GM19043 (cell line): ENCODE results near the gene ROPN1.
"Not testable (repeated sequence)": the region's sequence is repeated elsewhere in the genome, so short reads cannot be mapped to it uniquely, and the experiment has no call there.

Experiments used
- ATAC-seq: cut with Tn5 transposase; IDR thresholded peaks from one replicate; pipeline ENCODE4 v1.9.1; 2021; ENCODE audit warnings: low read depth; ENCODE audit not compliant: unreplicated experiment

The ROPN1 gene

DNA sequence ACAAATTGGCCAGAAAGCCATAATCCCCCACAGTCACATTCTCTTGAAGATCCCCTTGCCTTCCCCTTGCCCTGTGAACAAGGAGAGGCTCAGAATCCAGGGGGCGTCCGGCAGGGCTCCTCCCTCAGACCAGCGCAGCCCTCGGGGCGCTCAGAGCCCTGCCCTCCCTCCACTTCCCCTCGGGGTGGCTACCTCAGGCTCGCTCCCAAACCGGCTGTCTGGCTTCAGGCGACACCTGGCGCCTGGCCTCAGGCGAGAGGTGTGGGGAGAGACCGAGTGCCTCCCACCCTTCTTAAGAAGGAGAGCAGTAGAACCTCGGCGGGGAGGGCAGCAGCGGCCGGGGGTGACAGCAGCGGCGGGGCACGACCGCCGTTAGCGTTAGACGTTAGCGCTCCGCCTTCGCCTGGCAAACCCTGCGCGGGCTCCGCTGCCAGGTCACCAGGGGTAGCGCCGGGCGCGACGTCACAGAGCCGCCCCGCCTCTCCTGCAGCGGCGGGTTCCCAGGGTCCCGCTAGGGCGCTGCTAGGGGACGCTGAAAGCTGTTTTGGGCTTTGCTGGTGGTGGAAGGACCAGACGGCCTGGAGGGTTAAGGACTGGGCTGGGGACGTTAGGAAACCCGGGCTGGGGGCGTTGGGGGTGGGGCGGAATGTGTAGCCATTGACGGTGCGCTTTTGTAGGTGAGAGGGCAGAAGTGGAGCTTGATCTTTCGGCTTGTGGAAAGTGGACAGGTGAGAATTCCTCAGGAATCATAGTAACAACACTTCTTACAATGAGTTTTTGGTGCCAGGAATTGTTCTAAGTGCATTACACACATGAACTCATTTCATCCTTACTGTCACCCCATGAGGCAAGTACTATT, at the start of gene ROPN1:
TSS of gene ROPN1 (minus strand) at position 395 of the 859 bp plus-strand sequence. CDS start 11,643 bp downstream, outside the sequence.
- ATAC-seq, result not testable (repeated sequence)

DNA sequence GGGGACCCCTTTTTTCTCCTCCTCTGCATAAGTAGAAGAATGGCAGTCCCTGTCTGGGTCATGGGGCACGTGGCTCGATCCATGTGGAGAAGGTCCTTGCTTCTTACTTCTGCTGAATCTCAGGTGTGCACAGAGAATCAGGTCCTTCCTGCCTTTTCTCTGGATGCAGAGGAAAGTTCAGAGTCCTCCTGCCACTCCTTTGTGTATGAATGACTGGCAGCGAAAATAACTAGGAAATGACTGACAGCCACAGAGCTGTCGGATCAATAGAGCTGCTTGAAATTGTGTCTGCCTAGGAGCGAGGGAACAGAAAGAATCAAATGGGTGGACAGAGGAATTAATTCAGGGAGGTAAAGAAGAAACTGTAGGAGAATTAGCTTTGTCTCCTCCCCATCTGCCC, 49.6 kb upstream of the ROPN1 start:
- ATAC-seq, result no peak

DNA sequence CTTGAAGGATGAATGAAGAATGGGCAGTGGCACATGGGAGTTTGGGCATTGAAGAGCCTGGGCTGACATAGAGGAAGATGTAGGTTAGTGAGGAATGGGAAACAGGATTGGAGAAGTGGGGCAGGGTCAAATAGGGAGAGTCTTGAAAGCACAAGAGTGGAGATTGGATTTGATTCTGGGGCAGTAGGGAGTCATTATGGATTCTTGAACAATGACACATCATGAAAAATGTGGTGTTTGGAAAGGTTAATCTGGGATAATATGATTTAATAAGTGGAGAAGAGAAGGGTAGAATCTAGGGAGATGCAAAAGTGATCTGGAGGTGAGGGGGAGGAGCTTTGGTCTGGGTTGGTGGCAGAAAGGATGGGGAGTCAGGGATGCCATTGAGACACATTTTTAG, 45.4 kb upstream of the ROPN1 start:
- ATAC-seq, result no peak

DNA sequence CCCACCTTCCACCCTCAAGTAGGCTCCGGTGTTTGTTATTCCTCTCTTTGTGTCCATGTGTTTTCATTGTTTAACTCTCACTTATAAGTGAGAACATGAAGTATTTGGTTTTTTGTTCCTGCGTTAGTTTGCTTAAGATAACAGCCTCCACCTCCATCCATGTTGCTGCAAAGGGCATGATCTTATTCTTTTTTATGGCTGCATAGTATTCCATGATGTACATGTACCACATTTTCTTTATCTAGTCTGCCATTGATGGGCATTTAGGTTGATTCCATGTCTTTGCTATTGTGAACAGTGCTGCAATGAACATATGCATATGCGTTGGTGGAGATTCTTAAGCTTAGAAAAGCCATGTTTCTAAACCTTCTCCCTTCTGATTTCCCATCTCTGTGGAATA, 44.3 kb upstream of the ROPN1 start:
- ATAC-seq, result not testable (repeated sequence)

DNA sequence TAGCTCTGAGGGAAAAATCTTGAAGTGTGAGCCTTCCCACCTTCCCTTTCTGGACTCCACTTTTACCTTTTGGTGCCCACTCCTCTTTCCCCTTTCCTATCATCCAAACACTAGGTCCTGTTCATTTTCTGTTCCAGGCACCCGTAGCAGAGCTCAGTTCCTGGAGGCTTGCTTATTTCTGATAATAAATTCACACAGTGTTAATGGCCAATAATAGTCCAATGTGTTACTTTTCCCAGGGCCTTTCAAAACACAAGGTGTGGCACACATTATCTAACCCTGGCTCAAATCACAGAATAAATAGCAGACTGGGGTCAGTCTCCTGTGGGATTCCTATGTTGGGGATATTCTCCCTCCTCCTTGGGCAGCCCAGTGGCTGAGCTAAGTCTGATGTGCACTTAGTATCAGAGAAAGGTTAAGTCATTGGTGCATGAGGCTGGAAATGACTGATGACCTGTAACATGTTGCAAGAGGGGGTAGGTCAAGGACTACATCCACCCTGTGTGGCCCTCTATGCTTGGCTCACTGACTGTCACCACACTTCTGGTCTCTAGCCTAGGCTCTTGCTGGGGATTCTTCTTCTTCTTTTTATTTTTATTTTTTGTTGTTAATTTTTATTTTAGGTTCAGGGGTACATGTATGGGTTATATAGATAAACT, 43.7 kb upstream of the ROPN1 start:
- no peak for ATAC-seq

DNA sequence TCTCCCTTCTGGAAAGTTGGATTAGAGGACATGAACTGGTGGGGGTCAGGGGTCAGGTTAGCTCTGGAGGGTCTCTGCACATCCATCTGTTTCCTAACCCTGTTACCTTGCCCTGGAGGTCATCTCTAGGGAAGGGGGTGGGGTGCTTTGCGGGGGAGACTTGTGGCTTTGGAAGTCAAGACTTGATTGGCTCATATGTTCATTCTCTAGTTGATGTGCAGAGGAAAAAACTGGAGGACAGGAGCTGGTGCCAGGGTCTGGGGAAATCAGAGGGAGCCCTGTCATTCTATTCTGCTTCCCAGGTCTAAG, 42.9 kb upstream of the ROPN1 start:
- no peak for ATAC-seq

DNA sequence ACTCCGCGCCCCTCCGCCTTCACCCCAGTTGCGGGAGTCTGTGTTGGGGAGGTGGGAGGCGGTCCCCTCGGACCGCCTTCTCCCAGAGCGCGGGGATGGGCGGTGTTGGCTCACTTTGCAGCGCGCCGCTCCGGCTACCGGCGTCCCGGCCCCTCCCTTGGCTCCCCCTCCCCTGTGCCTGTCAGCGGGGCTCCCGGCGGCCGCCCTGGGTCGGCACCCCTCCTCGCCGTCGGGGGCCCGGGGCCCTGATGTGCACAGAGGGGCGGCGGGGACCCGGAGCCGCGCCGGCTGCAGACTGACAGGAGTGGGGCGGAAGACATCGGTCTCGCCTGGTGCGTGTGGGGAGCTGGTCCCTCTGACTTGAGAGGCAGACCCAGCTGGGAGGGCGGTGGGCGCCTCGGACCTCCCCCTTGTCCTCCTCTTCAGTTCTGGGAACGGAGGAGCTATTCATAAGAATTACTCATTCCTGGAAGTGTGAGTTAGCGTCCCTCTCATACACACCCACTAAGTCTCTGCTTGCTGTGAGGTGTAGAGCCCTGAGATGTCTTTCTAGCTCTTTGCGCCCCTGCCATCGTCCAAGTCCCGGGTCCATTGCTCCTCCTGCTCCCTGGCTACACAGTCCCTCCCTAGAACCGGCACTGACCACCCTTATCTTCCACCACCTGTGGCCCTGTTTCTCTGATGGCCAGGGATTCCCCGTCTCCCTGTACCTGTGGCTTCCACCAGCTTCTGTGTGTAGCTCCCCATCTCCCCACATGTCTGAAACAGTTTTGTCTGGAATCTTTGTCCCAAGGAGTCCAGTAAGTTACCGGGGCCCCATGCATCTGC, 42.3 kb upstream of the ROPN1 start:
- ATAC-seq, result no peak

DNA sequence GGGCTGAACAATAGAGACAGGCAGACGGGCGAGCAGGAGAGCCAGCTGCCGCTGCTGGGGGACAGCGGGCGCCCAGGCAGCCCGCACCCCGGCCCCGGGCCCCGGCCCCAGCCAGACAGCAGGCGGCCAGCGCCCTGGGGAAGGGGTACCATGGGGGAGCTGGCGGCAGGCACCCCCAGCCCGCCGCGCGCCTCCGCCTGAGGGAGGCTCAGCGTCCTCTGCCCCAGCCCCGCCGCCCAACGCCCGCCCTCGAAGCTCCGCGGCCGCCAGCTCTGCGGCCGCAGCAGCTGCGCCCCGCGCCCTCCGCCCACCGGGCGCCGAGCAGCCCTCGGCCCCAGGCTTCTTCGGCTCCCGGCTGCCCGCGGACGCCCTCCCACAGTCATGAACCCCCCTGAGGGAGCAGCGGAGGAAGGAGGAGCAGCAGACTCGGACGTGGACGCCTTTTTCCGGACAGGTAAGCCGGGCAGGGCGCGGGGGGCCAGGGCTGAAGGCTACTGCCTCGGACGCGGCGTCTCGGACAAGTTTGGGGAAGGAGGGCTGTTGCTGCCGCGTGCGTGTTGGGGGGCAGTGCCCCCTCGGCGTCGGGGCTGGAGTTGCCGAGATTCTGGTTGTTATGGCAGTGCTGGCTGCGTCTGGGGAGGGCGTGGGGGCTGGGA, 41.6 kb upstream of the ROPN1 start, which contains the start of gene KALRN:
TSS of gene KALRN (plus strand) at position 10 of the 656 bp plus-strand sequence.
- peak; percentile 21 for ATAC-seq

DNA sequence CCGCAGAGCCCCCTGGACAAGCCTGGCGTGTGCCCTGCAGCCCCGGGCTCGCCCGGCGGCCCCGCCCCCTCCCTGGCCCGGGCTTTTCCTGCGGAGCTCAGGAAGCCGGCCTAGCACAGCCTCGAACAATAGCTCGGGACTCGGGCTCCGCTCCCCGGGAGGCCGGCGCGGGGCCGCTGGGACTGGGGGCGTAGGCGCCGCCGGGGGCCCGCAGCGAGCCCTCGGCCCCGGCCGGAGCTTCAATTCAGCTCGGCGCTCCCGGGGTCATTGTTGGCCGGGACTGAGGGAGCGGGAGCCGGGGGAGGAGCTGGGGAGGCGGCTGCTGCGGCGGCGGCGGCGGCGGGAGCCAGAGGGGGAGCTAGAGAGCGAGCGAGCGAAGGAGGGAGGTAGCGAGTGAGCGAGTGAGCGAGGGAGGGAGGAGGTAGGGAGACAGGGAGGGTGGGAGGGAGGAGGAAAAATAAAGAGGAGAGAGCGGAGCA, 41.0 kb upstream of the ROPN1 start:
- ATAC-seq, result peak; percentile 91

DNA sequence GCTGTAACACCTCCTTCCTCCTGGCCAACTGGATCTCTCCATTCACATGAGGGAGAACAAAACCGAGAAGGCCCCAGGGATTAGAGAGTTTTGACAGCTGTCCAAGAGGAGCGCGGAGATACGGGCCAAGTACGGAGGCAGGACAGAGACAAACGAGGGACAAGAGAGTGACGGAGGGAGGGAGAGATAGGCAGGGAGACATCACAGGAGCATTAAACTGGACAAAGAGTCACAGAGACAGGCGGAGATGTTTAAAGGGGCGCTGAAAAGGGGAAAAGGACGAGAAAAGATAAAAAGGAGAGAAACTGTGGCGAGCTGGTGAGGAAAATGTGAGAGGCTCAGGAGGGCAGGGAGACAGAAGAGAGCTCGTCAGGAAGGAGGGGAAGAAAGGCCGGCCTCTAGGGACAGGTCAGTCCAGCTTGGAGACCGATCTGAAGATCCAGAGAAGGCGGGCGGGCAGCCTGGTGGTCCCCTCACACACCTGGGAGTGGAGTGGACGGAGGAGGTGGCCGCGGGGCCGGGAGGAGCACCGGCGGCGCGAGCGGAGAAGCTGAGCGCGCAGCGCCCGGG, 40.5 kb upstream of the ROPN1 start:
- ATAC-seq, result no peak

DNA sequence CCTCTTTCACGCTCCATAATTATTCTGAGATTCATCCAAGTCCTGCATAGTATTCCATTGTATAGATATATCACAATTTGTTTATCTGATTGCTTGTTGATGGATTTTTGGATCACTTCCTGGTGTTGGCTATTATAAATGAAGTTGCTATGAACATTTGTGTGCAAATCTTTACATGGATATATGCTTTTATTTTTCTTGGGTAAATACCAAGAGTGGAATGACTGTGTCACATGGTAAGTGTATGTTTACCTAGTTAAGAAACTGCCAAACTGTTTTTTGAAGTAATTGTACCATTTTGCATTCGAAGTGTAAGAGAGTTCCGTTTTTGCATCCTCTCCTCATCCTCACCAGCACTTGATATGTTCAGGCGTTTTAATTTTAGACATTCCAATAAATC, 34.6 kb upstream of the ROPN1 start:
- ATAC-seq, result no peak

DNA sequence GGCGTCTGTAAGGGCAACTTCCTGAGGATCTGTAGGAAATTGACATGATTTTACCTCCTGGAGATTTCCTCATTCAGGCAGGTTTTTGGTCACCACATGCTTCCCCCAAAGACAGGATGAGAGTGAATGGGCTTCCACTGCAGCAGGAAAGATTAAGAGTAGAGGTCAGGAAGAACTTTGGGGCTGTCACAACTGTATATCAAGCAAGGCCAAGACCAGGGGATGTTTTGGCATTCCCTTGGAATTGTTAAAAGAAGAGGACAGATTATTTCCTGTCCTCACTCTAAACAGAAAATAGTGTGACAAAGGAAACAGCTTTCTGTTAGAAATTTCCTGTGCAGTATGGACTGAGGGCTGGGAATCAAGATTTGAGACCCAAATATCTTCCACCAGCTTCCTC, 31.6 kb upstream of the ROPN1 start:
- ATAC-seq, result not testable (repeated sequence)

DNA sequence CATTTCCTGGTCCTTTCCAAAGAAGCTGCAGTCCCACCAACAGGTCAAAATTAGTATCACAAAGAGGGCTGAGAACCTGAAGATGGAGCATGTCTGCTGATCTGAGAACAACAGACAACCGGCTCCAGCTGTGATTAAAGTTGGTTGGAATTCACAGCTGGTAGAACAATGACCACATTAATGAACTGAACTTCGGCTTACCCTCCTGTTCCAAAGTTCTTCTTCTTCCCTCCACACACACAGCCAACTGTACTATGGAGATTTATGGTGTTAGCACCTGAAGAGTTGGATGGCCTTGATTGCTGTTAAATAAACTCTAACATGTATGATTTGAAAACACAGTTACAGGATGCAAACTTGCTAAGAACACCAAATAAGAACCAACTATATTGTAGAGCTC, 27.4 kb upstream of the ROPN1 start:
- ATAC-seq, result no peak

DNA sequence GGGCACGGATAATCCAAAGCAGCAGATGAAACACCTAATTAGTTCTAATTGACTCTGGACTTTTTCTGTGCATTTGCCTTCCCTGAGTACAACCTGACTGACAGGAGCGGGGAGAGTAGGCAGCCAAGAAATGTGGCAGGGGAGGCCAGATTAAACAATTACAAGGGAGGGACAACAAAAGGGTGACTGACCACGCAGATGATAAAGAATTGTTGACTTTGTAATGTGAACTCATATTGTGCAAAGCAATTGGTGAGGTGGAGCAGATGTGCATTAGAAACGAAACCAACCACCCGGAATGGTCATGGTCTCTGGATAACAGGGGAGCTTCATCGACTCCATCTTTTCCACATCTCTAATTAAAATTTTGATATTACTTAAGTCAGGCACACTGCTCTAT, 25.6 kb upstream of the ROPN1 start:
- ATAC-seq, result not testable (repeated sequence)

DNA sequence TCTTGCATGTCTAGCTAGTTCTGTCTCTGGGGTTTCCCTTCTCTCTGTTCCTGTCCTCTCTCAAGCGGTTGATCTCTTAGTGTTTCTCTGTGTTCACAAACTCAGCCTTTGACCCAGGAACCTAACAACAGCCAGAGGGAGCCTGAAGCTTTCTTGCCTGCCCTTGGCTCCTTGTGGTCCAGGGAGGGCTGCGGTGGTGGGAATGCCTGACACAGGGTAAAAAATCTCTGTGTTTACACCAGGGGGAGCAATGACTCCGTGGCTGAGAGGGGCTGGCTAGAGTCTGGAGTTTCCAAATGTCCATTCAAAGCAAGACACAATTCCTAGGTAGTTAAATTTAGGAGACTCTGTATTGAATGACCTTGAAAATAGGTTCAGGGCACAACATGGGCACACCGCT, 24.6 kb upstream of the ROPN1 start:
- ATAC-seq, result not testable (repeated sequence)

DNA sequence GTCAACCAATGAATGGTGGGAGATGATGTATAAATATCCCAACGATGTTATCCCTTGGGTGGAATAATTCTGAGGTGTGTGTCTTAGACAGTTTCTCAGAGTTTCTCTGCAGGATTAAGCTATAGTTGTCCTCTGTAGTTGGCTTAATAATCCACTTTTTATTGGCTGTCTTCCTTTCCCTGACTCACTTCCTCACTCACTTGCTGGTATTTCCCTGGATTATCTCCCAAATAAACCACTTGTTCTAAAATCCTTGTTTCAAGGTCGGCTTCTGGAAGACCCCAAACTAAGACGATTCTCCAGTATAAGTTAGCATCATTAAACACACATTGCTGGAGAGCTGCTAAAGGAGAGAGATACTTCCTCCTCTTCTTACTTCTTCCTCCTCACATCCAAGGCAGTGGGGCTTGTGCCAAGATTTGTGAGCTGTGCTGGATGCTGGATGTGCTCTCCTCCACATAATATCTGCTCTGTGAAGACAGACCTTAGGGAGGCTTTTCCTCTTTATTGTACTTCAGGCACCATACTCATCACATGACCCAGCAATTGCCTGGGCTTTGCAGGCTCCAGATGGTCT, 22.5 kb upstream of the ROPN1 start:
- ATAC-seq, result no peak

DNA sequence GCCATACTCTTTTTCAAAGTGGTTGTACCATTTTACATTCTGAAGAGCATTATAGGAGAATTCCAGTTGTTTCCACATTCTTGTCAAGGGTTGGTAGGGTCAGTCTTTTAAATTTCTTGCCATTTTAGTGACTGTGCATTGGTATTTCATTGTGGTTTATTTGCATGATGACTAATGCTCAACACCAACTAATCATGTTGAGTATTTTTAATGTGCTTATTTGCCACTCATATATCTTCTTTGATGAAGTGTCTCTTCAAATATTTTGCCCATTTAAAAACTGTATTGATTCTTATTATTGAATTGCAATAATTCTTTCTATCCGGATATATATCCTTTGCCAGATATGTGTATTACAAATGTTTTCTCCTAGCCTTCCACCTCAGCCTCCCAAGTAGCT, 16.4 kb upstream of the ROPN1 start:
- ATAC-seq, result not testable (repeated sequence)

DNA sequence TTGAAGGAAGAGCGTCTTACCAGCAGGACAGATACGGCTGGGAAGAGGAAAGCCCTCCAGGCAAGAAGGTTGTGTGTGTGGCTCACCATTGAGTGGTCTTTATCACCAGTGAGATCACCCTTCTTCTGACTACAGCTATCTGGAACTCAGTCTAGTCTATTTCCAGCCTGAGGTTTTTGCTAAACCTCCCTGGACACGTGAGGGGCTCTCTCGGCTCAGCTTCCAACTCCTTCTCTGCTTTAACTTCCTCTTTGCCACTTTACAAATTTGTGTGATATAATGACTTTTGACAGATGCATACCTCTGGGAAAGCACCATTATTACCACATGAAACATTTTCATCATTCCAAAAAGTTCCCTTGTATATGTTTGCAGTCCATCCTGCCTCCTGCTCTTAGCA, 15.3 kb upstream of the ROPN1 start:
- ATAC-seq, result no peak

DNA sequence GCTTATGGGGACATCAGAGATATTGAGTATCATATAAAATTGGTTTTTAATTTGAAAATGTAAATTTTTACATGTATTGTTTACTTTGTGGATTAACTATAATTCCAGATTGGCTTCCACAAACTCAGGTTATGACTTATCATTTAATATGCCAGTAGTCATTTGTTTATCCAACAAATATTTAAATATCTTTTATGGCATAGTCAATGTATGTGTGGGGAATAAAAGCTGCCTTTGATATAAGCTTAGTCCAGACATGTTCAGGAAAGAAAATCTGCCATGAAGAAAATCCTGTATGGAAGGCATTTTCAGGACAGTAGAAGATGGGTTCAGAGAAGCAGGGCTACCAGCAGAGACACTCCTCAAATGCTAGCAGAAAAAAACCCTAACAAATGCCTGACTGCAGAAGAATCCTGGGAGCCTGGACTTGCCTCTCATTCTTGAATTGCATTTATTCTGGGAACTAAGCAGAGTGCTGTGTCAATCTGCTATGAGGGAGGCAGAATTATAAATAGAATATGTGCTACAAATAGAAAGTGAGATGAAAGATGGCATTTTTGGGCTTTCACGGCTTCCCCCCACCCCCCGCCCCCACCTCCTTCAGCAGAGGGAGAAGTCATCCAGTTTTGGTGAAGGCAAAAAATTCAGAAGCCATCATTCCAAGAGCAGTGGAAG, 10.6 kb upstream of the ROPN1 start:
- ATAC-seq, result not testable (repeated sequence)
